A549 (cell line): Measurements from ENCODE around the gene BLTP3B. TPM values are rescaled to one million over a fixed set of nuclear protein-coding genes. Genes with fewer than 3 reads are reported as not detected.
"Not testable (repeated sequence)": the region's sequence is repeated elsewhere in the genome, so short reads cannot be mapped to it uniquely, and the experiment has no call there.

Experiments
- ATAC-seq, 2 experiments: fragments of 200-7000 bp in 1 of 2; fragments of >200 bp in 1 of 2; cut with Nextera tagmentation in 1 of 2; cut with Tn5 transposase in 1 of 2; 3 replicates each; pipeline versions ENCODE4 v1.8.0 to v1.9.1; 2018 to 2020; ENCODE audit warnings: mild to moderate bottlenecking in 1 of 2, moderate library complexity in 1 of 2
- CTCF ChIA-PET: fragments of 300-600 bp; sonication (Branson Sonifier 250); formaldehyde crosslinking; extraction: SDS; loops from one replicate; lab custom pipeline; 2021; ENCODE audit warnings: antibody characterized with exemption, inconsistent platforms; lab: Yijun Ruan, JAX
- POLR2A ChIA-PET: fragments of 350-600 bp; formaldehyde crosslinking; extraction: SDS; loops from one replicate; lab custom pipeline; 2021; ENCODE audit warnings: antibody characterized with exemption, inconsistent platforms; lab: Yijun Ruan, JAX
- DNase-seq, 2 experiments: peaks; one replicate each; pipeline versions ENCODE4 v3.0.0 to v3.0.0-alpha.2; 2011 to 2016; ENCODE audit warnings: low read depth in 1 of 2, low spot score in 1 of 2
- FAIRE-seq: peaks from 2 replicates; lab custom pipeline; 2011; peaks lifted over from hg19 to GRCh38; lab: Jason Lieb, UNC
- H3K27ac ChIP-seq, 2 experiments: fragments of >200 bp; sonication (Bioruptor Twin); formaldehyde crosslinking; 3 replicates each; pipeline ENCODE4 v1.5.1; 2016 to 2017
- H3K4me1 ChIP-seq: fragments of >200 bp; sonication (Bioruptor Twin); formaldehyde crosslinking; 3 replicates; pipeline ENCODE4 v1.6.1; 2016
- H3K4me2 ChIP-seq: fragments of >200 bp; sonication (Bioruptor Twin); formaldehyde crosslinking; 3 replicates; pipeline ENCODE4 v1.6.1; 2016
- H3K4me3 ChIP-seq: fragments of >200 bp; sonication (Bioruptor Twin); formaldehyde crosslinking; 3 replicates; pipeline ENCODE4 v1.5.1; 2016
- H3K9me3 ChIP-seq: fragments of >200 bp; sonication (Bioruptor Twin); formaldehyde crosslinking; 3 replicates; pipeline ENCODE4 v1.6.1; 2016
- EHMT2 ChIP-seq: fragments of 200-600 bp; sonication (generic); IDR thresholded peaks from 2 replicates; pipeline ENCODE4 v1.6.1; 2016; ENCODE audit warnings: antibody characterized with exemption, low read depth, mild to moderate bottlenecking, moderate library complexity
- MAFK ChIP-seq: fragments of 450-650 bp; IDR thresholded peaks from 2 replicates; pipeline ENCODE4 v1.6.1; 2014; ENCODE audit not compliant: partially characterized antibody
- NFE2L2 ChIP-seq: fragments of 150-350 bp; conservative IDR thresholded peaks from 2 replicates; pipeline ENCODE4 v1.6.1; 2014; ENCODE audit warnings: low read length
- RAD21 ChIP-seq, 2 experiments: fragments of >200 bp in 1 of 2; sonication (Bioruptor Twin) in 1 of 2; formaldehyde crosslinking in 1 of 2; IDR thresholded peaks in 1 of 2; conservative IDR thresholded peaks in 1 of 2; 2 replicates in 1 of 2; 3 replicates in 1 of 2; pipeline ENCODE4 v1.6.1; 2012 to 2018; ENCODE audit warnings: inconsistent platforms in 1 of 2
- WGBS: methylation state at CpG from one replicate; pipeline ENCODE4 v1.1.6; 2017; ENCODE audit errors: missing lambda C conversion rate; 5-methylcytosine and 5-hydroxymethylcytosine counted together
- polyA minus RNA-seq: library from RNA; depleted of rRNA, polyadenylated mRNA; stranded (reverse); fragments of >200 nt; gene quantifications from 2 replicates; pipeline ENCODE4 v1.2.3, GENCODE V29; 2011; rRNA and poly(A)+ RNA removed
- polyA plus RNA-seq, 4 experiments: library from polyadenylated mRNA; depleted of rRNA in 3 of 4; stranded (reverse); fragments of >200 nt; fragmentation: RNase III in 1 of 4; extraction: RNeasy Plus Mini Kit Qiagen cat#74134 plus additional on column Dnase treatment in 1 of 4; gene quantifications; 2 replicates in 3 of 4; 3 replicates in 1 of 4; pipeline ENCODE4 v1.2.3, GENCODE V29; 2011 to 2017
- TF ChIP-seq, protein P1 (sequence below): IDR thresholded peaks from 2 replicates; pipeline ENCODE4 v1.6.1; 2012; ENCODE audit warnings: low read depth, borderline replicate concordance

Gene BLTP3B, protein sequence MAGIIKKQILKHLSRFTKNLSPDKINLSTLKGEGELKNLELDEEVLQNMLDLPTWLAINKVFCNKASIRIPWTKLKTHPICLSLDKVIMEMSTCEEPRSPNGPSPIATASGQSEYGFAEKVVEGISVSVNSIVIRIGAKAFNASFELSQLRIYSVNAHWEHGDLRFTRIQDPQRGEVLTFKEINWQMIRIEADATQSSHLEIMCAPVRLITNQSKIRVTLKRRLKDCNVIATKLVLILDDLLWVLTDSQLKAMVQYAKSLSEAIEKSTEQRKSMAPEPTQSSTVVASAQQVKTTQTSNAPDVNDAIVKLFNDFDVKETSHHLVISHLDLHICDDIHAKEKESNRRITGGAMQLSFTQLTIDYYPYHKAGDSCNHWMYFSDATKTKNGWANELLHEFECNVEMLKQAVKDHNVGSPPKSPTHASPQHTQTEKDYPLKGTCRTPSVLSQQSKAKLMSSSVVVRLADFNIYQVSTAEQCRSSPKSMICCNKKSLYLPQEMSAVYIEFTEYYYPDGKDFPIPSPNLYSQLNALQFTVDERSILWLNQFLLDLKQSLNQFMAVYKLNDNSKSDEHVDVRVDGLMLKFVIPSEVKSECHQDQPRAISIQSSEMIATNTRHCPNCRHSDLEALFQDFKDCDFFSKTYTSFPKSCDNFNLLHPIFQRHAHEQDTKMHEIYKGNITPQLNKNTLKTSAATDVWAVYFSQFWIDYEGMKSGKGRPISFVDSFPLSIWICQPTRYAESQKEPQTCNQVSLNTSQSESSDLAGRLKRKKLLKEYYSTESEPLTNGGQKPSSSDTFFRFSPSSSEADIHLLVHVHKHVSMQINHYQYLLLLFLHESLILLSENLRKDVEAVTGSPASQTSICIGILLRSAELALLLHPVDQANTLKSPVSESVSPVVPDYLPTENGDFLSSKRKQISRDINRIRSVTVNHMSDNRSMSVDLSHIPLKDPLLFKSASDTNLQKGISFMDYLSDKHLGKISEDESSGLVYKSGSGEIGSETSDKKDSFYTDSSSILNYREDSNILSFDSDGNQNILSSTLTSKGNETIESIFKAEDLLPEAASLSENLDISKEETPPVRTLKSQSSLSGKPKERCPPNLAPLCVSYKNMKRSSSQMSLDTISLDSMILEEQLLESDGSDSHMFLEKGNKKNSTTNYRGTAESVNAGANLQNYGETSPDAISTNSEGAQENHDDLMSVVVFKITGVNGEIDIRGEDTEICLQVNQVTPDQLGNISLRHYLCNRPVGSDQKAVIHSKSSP (N-terminal part only)
- polyA plus RNA-seq (2011; rRNA removed): 30.1 and 38.8 TPM in 2 replicates
- polyA plus RNA-seq (2012; cell fraction: cytosol; rRNA removed): 5.9 and 6.4 TPM in 2 replicates
- 1.8 and 2.2 TPM in 2 replicates for polyA plus RNA-seq (2012; cell fraction: nucleus; rRNA removed)
- polyA plus RNA-seq (2017; fragmentation: RNase III; extraction: RNeasy Plus Mini Kit Qiagen cat#74134 plus additional on column Dnase treatment): 11.1 to 12.4 TPM (median 11.2 TPM) in 3 replicates
- polyA minus RNA-seq: 29.9 and 34.5 TPM in 2 replicates

DNA sequence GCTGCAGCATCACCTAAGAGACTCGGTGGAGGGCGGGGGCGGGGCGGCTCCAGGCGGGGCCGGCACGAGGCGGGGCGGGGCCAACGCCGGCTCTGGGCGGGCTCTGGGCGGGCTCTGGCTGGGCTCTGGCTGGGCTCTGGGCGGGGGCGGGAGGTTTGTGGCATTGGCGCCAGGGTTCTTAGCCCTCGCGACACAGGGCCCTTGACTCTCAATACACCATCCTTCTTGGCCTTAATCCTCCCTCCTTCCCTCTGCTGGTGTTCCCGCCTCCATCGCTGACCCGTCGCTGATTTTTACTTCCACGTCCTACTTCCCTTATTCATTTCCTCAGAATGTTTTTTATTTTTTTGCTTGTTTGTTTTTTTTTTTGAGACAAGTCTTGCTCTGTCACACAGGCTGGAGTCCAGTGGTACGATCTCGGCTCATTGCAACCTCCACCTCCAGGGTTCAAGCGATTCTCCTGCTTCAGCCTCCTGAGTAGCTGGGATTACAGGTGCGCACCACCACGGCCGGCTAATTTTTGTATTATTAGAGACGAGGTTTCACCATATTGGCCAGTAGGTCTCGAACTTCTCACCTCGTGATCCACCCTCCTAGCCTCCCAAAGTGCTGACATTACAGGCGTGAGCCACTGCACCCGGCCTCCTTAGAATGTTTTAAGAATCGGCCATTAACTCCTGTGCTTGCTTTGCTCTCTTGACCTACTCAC is at the start of gene BLTP3B:
Gene BLTP3B, minus strand, starts transcription at position 24 of the 709 bp plus-strand sequence. CDS start 239 bp downstream, outside the sequence.
- ChIA-PET POLR2A (no interaction called here), CTCF (interaction anchor here (1.1 to 3.9 kb wide), 2 partner anchors 12 to 14 kb away, joined by 3 to 15 read pairs; no protein-coding TSS in a partner anchor)
- ATAC-seq (peak; percentile 87 to 94), FAIRE-seq (no peak), DNase-seq (peak; percentile 61 to 86)
- Histone ChIP-seq H3K27ac (peak within 1 kb of the TSS; percentile 98 to 100), H3K9me3 (no peaks in the 10 kb centered on the region), H3K4me2 (peak within 1 kb of the TSS; percentile 88), H3K4me1 (peaks cover 34% of the 10 kb centered on the region), H3K4me3 (peak within 1 kb of the TSS; percentile 96)
- no peak for TF ChIP-seq EHMT2
- TF ChIP-seq, protein P1, sequence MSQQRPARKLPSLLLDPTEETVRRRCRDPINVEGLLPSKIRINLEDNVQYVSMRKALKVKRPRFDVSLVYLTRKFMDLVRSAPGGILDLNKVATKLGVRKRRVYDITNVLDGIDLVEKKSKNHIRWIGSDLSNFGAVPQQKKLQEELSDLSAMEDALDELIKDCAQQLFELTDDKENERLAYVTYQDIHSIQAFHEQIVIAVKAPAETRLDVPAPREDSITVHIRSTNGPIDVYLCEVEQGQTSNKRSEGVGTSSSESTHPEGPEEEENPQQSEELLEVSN: peak; percentile 45; the same call in 1 of the 2 replicates
- WGBS: 33% methylated on average over 26 of the region's 35 CpGs

DNA sequence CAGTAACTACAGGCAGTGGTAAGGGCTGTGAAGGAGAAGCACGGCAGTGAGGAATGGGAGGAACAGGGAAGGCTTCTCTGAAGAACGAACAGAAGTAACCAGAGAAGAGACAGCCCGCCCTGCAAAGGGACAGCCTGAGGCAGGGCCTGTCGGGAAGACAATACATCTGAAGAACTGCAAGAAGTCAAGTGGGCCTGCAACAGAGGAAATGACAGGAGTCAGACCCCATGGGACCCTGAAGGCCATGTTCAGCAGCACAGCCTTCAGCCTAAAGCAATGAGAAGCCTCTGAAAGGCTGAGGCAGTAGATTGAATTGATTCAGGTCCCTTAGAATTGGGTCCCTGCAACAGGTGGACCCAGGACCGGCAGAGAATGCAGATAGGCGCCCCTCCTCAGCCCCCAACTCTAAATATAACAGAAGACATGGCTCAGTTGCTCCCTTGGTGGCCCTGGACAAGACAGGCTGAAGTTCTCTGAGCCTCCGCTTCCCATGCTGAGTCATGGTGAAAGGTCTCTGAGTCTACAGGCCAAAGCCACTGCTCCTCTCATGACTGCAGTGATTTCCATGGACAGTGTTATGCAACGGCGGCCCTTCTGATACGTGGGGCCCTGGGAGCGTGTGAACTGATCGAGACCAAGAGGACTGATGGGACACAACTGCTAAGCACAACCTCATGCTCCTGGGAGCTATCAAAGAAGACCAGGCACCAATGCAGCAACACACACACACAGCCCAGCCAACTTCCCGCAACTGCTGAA is 47.1 kb upstream of the BLTP3B start:
- no peak overlapping the region for H3K4me3 ChIP-seq
- ATAC-seq: no peak
- no peak for TF ChIP-seq RAD21 (conservative IDR thresholded peaks at IDR 0.05 in 1 of 2, IDR thresholded peaks at IDR 0.05 in 1 of 2)
- 0 out of 2 replicates have a peak, but pooled peaks have one; percentile 14 for TF ChIP-seq NFE2L2
- peak; percentile 21 for TF ChIP-seq MAFK
- H3K4me1 ChIP-seq: no peaks in the 10 kb centered on the region
- peak overlapping the region in 1 of 2 experiments; percentile 51; a peak in 2 of 6 replicates for H3K27ac ChIP-seq
- ChIA-PET CTCF (interaction anchor here (3.0 kb wide), 1 partner anchor 35 kb away, joined by 8 read pairs; no protein-coding TSS in a partner anchor), POLR2A (no interaction called here)
- no peak for DNase-seq
- no peaks in the 10 kb centered on the region for H3K9me3 ChIP-seq
- FAIRE-seq: no peak
- H3K4me2 ChIP-seq: no peak overlapping the region
- WGBS: 83% methylated on average over 13 of the region's 13 CpGs

DNA sequence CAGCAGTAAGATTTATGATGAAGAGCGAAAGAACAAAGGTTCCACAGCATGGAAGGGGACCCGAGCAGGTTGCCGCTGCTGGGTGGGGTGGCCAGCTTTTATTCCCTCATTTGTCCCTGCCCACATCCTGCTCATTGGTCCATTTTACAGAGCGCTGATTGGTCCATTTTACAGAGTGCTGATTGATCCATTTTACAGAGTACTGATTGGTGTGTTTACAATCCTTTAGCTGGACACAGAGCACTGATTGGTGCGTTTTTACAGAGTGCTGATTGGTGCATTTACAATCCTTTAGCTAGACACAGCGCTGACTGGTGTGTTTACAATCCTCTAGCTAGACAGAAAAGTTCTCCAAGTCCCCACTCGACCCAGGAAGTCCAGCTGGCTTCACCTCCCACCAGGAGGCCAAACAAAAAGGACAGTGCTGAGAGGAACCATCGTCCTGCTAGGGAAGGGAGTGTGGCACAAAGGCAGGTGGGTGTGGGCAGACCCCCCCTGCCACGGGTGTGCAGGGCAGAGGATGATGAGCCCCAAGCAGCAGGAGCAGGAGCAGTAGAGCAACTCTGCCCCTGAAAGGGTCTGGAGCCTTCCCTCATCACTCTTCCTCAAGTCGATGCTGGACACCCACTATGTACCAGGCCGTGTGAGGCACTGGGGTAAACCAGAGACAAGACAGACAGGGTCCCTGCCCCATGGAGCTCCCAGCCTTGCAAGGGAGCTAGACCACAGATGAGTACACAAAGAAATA is 46.4 kb upstream of the BLTP3B start:
- POLR2A ChIA-PET, H3K4me1 ChIP-seq, H3K9me3 ChIP-seq, H3K27ac ChIP-seq, DNase-seq, FAIRE-seq, H3K4me3 ChIP-seq, H3K4me2 ChIP-seq, ATAC-seq: not testable (repeated sequence)
- 80% methylated on average over 11 of the region's 11 CpGs for WGBS
- CTCF ChIA-PET: interaction anchor here (3.0 kb wide), 1 partner anchor 34 kb away, joined by 8 read pairs; no protein-coding TSS in a partner anchor
